ENCODE measurements around the gene IMPG1. TPM values are rescaled to one million over a fixed set of nuclear protein-coding genes. Genes with fewer than 3 reads are reported as not detected.

The IMPG1 gene
- polyA plus RNA-seq, 6 donors from 2014 or later, result not detected

- H3K4me3 Mint-ChIP-seq, result no peak overlapping the region
- ATAC-seq (ENCODE audit: low read depth in 2 of 2), result no peak
- peaks cover 26 to 39% (median 34%) of the 10 kb centered on the region in 3 donors for H3K27me3 Mint-ChIP-seq
- peaks cover 0 to 4% (median 0%) of the 10 kb centered on the region in 7 donors for H3K9me3 Mint-ChIP-seq
- no peak overlapping the region for H3K27ac Mint-ChIP-seq
- DNase-seq, result no peak
- H3K36me3 Mint-ChIP-seq, result no peaks in the 10 kb centered on the region
- H3K4me1 Mint-ChIP-seq, result peaks cover 5 to 8% (median 6%) of the 10 kb centered on the region in 3 donors
Observed at GRCh38 chr6:75937846-75938245, 134.6 kb downstream of the IMPG1 start.

GRCh38 chr6:75936682-75937081 is 135.8 kb downstream of the IMPG1 start:
- H3K9me3 Mint-ChIP-seq, result peaks cover 0 to 4% (median 0%) of the 10 kb centered on the region in 7 donors
- H3K4me1 Mint-ChIP-seq, result peaks cover 5 to 8% (median 6%) of the 10 kb centered on the region in 3 donors
- no peak overlapping the region for H3K4me3 Mint-ChIP-seq
- peaks cover 27 to 42% (median 37%) of the 10 kb centered on the region in 3 donors for H3K27me3 Mint-ChIP-seq
- DNase-seq (no peak), ATAC-seq (ENCODE audit: low read depth in 2 of 2) (no peak)
- no peaks in the 10 kb centered on the region for H3K36me3 Mint-ChIP-seq
- H3K27ac Mint-ChIP-seq, result no peak overlapping the region

GRCh38 chr6:75935473-75935793 is 137.0 kb downstream of the IMPG1 start:
- peak overlapping the region in 3 of 8 donors; percentile 58 to 76 (median 75) for H3K4me3 Mint-ChIP-seq
- DNase-seq (no peak), ATAC-seq (ENCODE audit: low read depth in 2 of 2) (no peak)
- peaks cover 5 to 8% (median 6%) of the 10 kb centered on the region in 3 donors for H3K4me1 Mint-ChIP-seq
- H3K27me3 Mint-ChIP-seq, result peaks cover 24 to 42% (median 37%) of the 10 kb centered on the region in 3 donors
- H3K36me3 Mint-ChIP-seq, result no peaks in the 10 kb centered on the region
- H3K27ac Mint-ChIP-seq, result no peak overlapping the region
- peaks cover 0 to 4% (median 0%) of the 10 kb centered on the region in 7 donors for H3K9me3 Mint-ChIP-seq

GRCh38 chr6:75934643-75935472 is 137.6 kb downstream of the IMPG1 start:
- Mint-ChIP-seq H3K27me3 (peaks cover 24 to 42% (median 37%) of the 10 kb centered on the region in 3 donors), H3K36me3 (no peaks in the 10 kb centered on the region), H3K9me3 (peaks cover 0 to 1% (median 0%) of the 10 kb centered on the region in 7 donors), H3K4me1 (peaks cover 5 to 8% (median 6%) of the 10 kb centered on the region in 3 donors), H3K4me3 (peak overlapping the region in 5 of 8 donors; percentile 48 to 76 (median 73)), H3K27ac (peak overlapping the region in 1 of 6 donors; percentile 80)
- DNase-seq, result peak; percentile 9
- peak in 1 of 2 donors; percentile 30 for ATAC-seq (ENCODE audit: low read depth in 2 of 2)

- no peak overlapping the region for H3K27ac Mint-ChIP-seq
- no peaks in the 10 kb centered on the region for H3K9me3 Mint-ChIP-seq
- no peaks in the 10 kb centered on the region for H3K36me3 Mint-ChIP-seq
- ATAC-seq (ENCODE audit: low read depth in 2 of 2) (no peak), DNase-seq (no peak)
- H3K4me1 Mint-ChIP-seq, result peaks cover 5 to 8% (median 6%) of the 10 kb centered on the region in 3 donors
- peaks cover 24 to 42% (median 37%) of the 10 kb centered on the region in 3 donors for H3K27me3 Mint-ChIP-seq
- H3K4me3 Mint-ChIP-seq, result no peak overlapping the region
Observed at GRCh38 chr6:75933387-75933975, 139.0 kb downstream of the IMPG1 start.

GRCh38 chr6:75932067-75932466 is 140.4 kb downstream of the IMPG1 start:
- Mint-ChIP-seq H3K27ac (no peak overlapping the region), H3K9me3 (peaks cover 0 to 4% (median 0%) of the 10 kb centered on the region in 7 donors), H3K27me3 (peaks cover 24 to 40% (median 36%) of the 10 kb centered on the region in 3 donors), H3K4me1 (peaks cover 5 to 8% (median 6%) of the 10 kb centered on the region in 3 donors), H3K4me3 (no peak overlapping the region), H3K36me3 (no peaks in the 10 kb centered on the region)
- DNase-seq (no peak), ATAC-seq (ENCODE audit: low read depth in 2 of 2) (no peak)

GRCh38 chr6:75931011-75931680 is 141.3 kb downstream of the IMPG1 start:
- H3K27me3 Mint-ChIP-seq, result peaks cover 24 to 31% (median 27%) of the 10 kb centered on the region in 3 donors
- peak overlapping the region in 1 of 6 donors; percentile 46 for H3K27ac Mint-ChIP-seq
- H3K9me3 Mint-ChIP-seq, result peaks cover 0 to 4% (median 0%) of the 10 kb centered on the region in 7 donors
- H3K36me3 Mint-ChIP-seq, result no peaks in the 10 kb centered on the region
- no peak for DNase-seq
- H3K4me3 Mint-ChIP-seq, result no peak overlapping the region
- no peak for ATAC-seq (ENCODE audit: low read depth in 2 of 2)
- H3K4me1 Mint-ChIP-seq, result peaks cover 5 to 8% (median 6%) of the 10 kb centered on the region in 3 donors

- Mint-ChIP-seq H3K4me3 (no peak overlapping the region), H3K9me3 (peaks cover 0 to 4% (median 0%) of the 10 kb centered on the region in 7 donors), H3K27ac (no peak overlapping the region), H3K27me3 (peaks cover 0 to 8% (median 6%) of the 10 kb centered on the region in 3 donors), H3K36me3 (no peaks in the 10 kb centered on the region), H3K4me1 (no peaks in the 10 kb centered on the region)
- DNase-seq (no peak), ATAC-seq (ENCODE audit: low read depth in 2 of 2) (no peak)
Observed at GRCh38 chr6:75926293-75927168, 145.9 kb downstream of the IMPG1 start.

- no peak for DNase-seq
- no peak overlapping the region for H3K27ac Mint-ChIP-seq
- H3K36me3 Mint-ChIP-seq, result no peaks in the 10 kb centered on the region
- peaks cover 5 to 13% (median 6%) of the 10 kb centered on the region in 3 donors for H3K27me3 Mint-ChIP-seq
- no peaks in the 10 kb centered on the region for H3K9me3 Mint-ChIP-seq
- no peaks in the 10 kb centered on the region for H3K4me1 Mint-ChIP-seq
- H3K4me3 Mint-ChIP-seq, result no peak overlapping the region
- ATAC-seq (ENCODE audit: low read depth in 2 of 2), result no peak
Observed at GRCh38 chr6:75922226-75922625, 150.2 kb downstream of the IMPG1 start.

GRCh38 chr6:75913040-75913439 is 159.4 kb downstream of the IMPG1 start:
- Mint-ChIP-seq H3K27ac (no peak overlapping the region), H3K9me3 (no peaks in the 10 kb centered on the region), H3K4me3 (no peak overlapping the region), H3K27me3 (peaks cover 6 to 20% (median 7%) of the 10 kb centered on the region in 3 donors), H3K4me1 (no peaks in the 10 kb centered on the region), H3K36me3 (no peaks in the 10 kb centered on the region)
- ATAC-seq (ENCODE audit: low read depth in 2 of 2) (no peak), DNase-seq (no peak)

GRCh38 chr6:75907444-75907843 is 165.0 kb downstream of the IMPG1 start:
- H3K4me3 Mint-ChIP-seq, result no peak overlapping the region
- H3K9me3 Mint-ChIP-seq, result peaks cover 0 to 9% (median 0%) of the 10 kb centered on the region in 7 donors
- H3K27ac Mint-ChIP-seq, result no peak overlapping the region
- no peaks in the 10 kb centered on the region for H3K36me3 Mint-ChIP-seq
- peaks cover 0 to 8% (median 0%) of the 10 kb centered on the region in 3 donors for H3K27me3 Mint-ChIP-seq
- no peaks in the 10 kb centered on the region for H3K4me1 Mint-ChIP-seq
- ATAC-seq (ENCODE audit: low read depth in 2 of 2) (no peak), DNase-seq (no peak)

GRCh38 chr6:75906871-75907270 is 165.6 kb downstream of the IMPG1 start:
- Mint-ChIP-seq H3K9me3 (peaks cover 0 to 9% (median 0%) of the 10 kb centered on the region in 7 donors), H3K27ac (no peak overlapping the region), H3K4me1 (no peaks in the 10 kb centered on the region), H3K27me3 (peaks cover 0 to 6% (median 0%) of the 10 kb centered on the region in 3 donors), H3K36me3 (no peaks in the 10 kb centered on the region), H3K4me3 (no peak overlapping the region)
- ATAC-seq (ENCODE audit: low read depth in 2 of 2) (no peak), DNase-seq (no peak)
